ENCODE data around the gene FGR. TPM values are rescaled to one million over a fixed set of nuclear protein-coding genes. Genes with fewer than 3 reads are reported as not detected.
"Not testable (repeated sequence)": the region's sequence is repeated elsewhere in the genome, so short reads cannot be mapped to it uniquely, and the experiment has no call there.

FGR gene
- total RNA-seq, 1 donor from 2014 or later, result 0.25 TPM

DNA sequence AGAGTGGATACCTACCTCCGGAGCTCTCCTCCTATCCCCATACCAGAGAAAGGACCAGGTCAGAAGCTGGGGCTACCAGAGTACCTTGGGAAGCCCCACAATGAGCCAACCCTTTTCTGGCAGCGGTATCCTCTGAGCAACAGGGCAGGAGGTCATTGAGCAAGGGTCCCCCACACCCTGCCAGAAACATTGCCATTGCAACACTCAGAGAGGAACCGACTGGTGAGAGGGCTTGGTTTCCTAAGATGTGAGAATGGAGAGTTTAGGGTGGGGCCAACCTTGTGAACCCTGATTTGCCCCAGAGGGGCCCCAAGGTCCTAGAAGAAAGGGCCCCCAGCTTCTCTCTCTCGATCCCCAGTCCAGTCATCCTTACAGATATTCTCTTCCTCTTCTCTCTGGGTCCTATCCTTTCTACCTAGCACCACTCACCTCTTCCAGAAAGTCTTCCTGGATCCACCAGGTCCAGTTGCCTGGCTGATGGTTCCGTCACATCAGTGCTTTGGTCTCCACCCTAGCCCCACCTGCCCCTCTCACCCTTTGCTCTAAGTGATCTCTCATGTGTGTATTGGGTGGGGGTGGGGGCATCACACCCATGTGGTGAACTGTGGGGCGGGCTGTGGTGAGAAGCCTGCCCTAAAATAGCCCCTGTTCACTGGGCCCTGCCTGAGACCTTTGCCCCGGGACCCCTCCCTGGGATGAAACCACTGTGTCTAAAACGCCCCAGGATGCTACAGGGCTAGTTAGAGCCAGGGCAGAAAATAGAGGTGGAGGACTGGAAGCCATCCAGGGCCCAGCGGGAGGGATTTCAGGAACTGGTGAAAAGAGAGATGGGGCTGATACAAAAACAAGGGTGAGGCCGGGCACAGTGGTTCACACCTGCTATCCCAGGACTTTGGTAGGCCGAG is 8.7 kb downstream of the FGR start:
- H3K4me1 Mint-ChIP-seq (ENCODE audit: low read depth), result peaks cover 32% of the 10 kb centered on the region
- H3K36me3 Mint-ChIP-seq (ENCODE audit: low read depth), result no peaks in the 10 kb centered on the region
- no peak overlapping the region for H3K4me3 Mint-ChIP-seq (ENCODE audit: low read depth)
- no peak for DNase-seq (ENCODE audit: low spot score)
- intact Hi-C loops (cut with micrococcal nuclease), result no loop called here
- H3K9me3 Mint-ChIP-seq, result no peaks in the 10 kb centered on the region
- no peaks in the 10 kb centered on the region for H3K27me3 Mint-ChIP-seq (ENCODE audit: low read depth)
- no peak overlapping the region for H3K27ac Mint-ChIP-seq

GRCh38 chr1:27624467-27625178 is 10.4 kb downstream of the FGR start:
- intact Hi-C loops (cut with micrococcal nuclease), result no loop called here
- H3K9me3 Mint-ChIP-seq, result no peaks in the 10 kb centered on the region
- H3K4me3 Mint-ChIP-seq (ENCODE audit: low read depth), result no peak overlapping the region
- DNase-seq (ENCODE audit: low spot score), result no peak
- H3K27ac Mint-ChIP-seq, result no peak overlapping the region
- H3K4me1 Mint-ChIP-seq (ENCODE audit: low read depth), result peaks cover 26% of the 10 kb centered on the region
- no peaks in the 10 kb centered on the region for H3K36me3 Mint-ChIP-seq (ENCODE audit: low read depth)
- H3K27me3 Mint-ChIP-seq (ENCODE audit: low read depth), result no peaks in the 10 kb centered on the region

GRCh38 chr1:27623327-27624212 is 11.4 kb downstream of the FGR start:
- no peak for DNase-seq (ENCODE audit: low spot score)
- Mint-ChIP-seq H3K4me1 (ENCODE audit: low read depth) (peaks cover 24% of the 10 kb centered on the region), H3K36me3 (ENCODE audit: low read depth) (no peaks in the 10 kb centered on the region), H3K9me3 (no peaks in the 10 kb centered on the region), H3K27ac (no peak overlapping the region), H3K27me3 (ENCODE audit: low read depth) (no peaks in the 10 kb centered on the region), H3K4me3 (ENCODE audit: low read depth) (no peak overlapping the region)
- intact Hi-C loops (cut with micrococcal nuclease), result no loop called here

DNA sequence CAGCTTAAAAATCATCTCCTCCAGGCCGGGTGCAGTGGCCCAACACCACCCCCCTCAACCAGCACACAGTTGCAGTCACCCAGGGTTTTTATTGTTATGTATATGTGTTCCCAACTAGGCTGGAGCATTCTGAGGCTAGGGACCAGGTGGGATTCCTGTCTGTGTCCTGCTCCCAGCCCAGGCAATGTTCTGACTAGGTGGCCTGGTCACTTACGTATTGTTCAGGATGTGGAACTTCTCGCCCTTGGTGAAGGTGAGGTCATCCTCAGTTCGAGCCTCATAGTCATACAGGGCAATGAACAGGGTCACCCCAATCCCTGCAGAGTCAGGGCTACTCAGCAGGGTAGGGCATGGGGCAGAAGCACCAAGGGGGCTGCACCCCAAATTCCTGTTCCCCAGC is 12.2 kb downstream of the FGR start:
- no peak overlapping the region for H3K27ac Mint-ChIP-seq
- H3K27me3 Mint-ChIP-seq (ENCODE audit: low read depth), result no peaks in the 10 kb centered on the region
- peaks cover 31% of the 10 kb centered on the region for H3K4me1 Mint-ChIP-seq (ENCODE audit: low read depth)

GRCh38 chr1:27621051-27621920 is 13.7 kb downstream of the FGR start:
- no peak overlapping the region for H3K4me3 Mint-ChIP-seq (ENCODE audit: low read depth)
- H3K27me3 Mint-ChIP-seq (ENCODE audit: low read depth), result no peaks in the 10 kb centered on the region
- no peak for DNase-seq (ENCODE audit: low spot score)
- H3K27ac Mint-ChIP-seq, result no peak overlapping the region
- H3K9me3 Mint-ChIP-seq, result no peaks in the 10 kb centered on the region
- intact Hi-C loops (cut with micrococcal nuclease), result no loop called here
- H3K36me3 Mint-ChIP-seq (ENCODE audit: low read depth), result no peaks in the 10 kb centered on the region
- peaks cover 40% of the 10 kb centered on the region for H3K4me1 Mint-ChIP-seq (ENCODE audit: low read depth)

More for the DNA sequence above, 12.2 kb downstream of the FGR start:
- intact Hi-C loops (cut with micrococcal nuclease), result no loop called here
- Mint-ChIP-seq H3K9me3 (no peaks in the 10 kb centered on the region), H3K4me3 (ENCODE audit: low read depth) (no peak overlapping the region), H3K36me3 (ENCODE audit: low read depth) (no peaks in the 10 kb centered on the region)
- no peak for DNase-seq (ENCODE audit: low spot score)

DNA sequence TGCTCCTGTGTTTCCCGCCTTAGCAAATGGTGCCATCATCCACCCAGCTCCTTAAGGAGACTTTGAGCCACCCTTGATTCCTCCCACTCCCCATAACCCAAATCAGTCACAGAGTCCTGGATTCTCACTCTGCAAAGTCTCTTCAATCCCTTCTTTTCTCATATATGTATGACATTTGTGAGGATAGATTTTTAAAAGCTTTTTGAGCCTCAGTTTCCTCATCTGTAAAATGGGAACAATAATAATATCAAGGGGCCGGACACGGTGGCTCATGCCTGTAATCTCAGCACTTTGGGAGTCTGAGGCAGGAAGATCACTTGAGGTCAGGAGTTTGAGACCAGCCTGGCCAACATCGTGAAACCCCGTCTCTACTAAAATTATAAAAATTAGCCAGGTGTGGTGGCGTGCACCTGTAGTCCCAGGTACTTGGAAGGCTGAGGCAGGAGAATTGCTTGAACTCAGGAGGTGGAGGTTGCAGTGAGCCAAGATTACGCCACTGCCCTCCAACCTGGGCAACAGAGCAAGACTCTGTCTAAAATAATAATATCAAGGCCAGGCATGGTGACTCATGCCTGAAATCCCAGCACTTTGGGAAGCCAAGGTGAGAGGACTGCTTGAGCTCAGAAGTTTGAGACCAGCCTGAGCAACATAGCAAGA is 15.1 kb downstream of the FGR start:
- H3K27me3 Mint-ChIP-seq (ENCODE audit: low read depth); H3K36me3 Mint-ChIP-seq (ENCODE audit: low read depth); DNase-seq (ENCODE audit: low spot score); intact Hi-C loops (cut with micrococcal nuclease); H3K4me3 Mint-ChIP-seq (ENCODE audit: low read depth); H3K9me3 Mint-ChIP-seq: not testable (repeated sequence)
- peak overlapping the region; percentile 31 for H3K27ac Mint-ChIP-seq
- H3K4me1 Mint-ChIP-seq (ENCODE audit: low read depth), result peaks cover 39% of the 10 kb centered on the region

GRCh38 chr1:27618341-27619082 is 16.5 kb downstream of the FGR start:
- Mint-ChIP-seq H3K4me1 (ENCODE audit: low read depth) (peaks cover 42% of the 10 kb centered on the region), H3K9me3 (no peaks in the 10 kb centered on the region), H3K27me3 (ENCODE audit: low read depth) (no peaks in the 10 kb centered on the region), H3K36me3 (ENCODE audit: low read depth) (no peaks in the 10 kb centered on the region), H3K4me3 (ENCODE audit: low read depth) (no peak overlapping the region), H3K27ac (peak overlapping the region; percentile 69)
- DNase-seq (ENCODE audit: low spot score), result no peak
- intact Hi-C loops (cut with micrococcal nuclease), result no loop called here

GRCh38 chr1:27617420-27617819 is 17.6 kb downstream of the FGR start:
- H3K27me3 Mint-ChIP-seq (ENCODE audit: low read depth), result no peaks in the 10 kb centered on the region
- H3K9me3 Mint-ChIP-seq, result no peaks in the 10 kb centered on the region
- no peaks in the 10 kb centered on the region for H3K36me3 Mint-ChIP-seq (ENCODE audit: low read depth)
- H3K4me1 Mint-ChIP-seq (ENCODE audit: low read depth), result peaks cover 34% of the 10 kb centered on the region
- peak overlapping the region; percentile 46 for H3K27ac Mint-ChIP-seq
- intact Hi-C loops (cut with micrococcal nuclease), result no loop called here
- H3K4me3 Mint-ChIP-seq (ENCODE audit: low read depth), result no peak overlapping the region
- no peak for DNase-seq (ENCODE audit: low spot score)

DNA sequence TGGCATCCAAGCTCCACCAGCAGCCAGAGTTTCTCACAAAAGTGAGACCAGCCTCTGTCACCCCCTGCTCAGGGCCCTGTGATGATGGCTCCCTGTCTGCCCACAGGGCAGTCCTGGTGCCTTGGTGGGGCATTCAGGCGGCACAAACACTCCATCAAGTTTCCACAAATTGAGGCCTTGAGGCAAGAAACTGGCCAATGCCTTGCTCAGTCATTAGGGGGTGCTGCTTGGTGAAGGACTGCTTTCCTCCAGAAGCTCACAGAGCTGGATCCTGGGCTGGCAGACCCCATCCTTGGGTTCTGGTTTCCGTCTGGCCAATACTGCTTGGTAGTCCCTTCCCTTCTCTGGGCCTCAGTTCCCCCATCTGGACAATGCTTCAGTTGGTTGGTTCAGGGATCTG is 18.5 kb downstream of the FGR start:
- peaks cover 33% of the 10 kb centered on the region for H3K4me1 Mint-ChIP-seq (ENCODE audit: low read depth)
- no peak for DNase-seq (ENCODE audit: low spot score)
- H3K9me3 Mint-ChIP-seq, result no peaks in the 10 kb centered on the region
- intact Hi-C loops (cut with micrococcal nuclease), result no loop called here
- peaks cover 2% of the 10 kb centered on the region for H3K27me3 Mint-ChIP-seq (ENCODE audit: low read depth)
- no peaks in the 10 kb centered on the region for H3K36me3 Mint-ChIP-seq (ENCODE audit: low read depth)
- no peak overlapping the region for H3K4me3 Mint-ChIP-seq (ENCODE audit: low read depth)
- H3K27ac Mint-ChIP-seq, result no peak overlapping the region

DNA sequence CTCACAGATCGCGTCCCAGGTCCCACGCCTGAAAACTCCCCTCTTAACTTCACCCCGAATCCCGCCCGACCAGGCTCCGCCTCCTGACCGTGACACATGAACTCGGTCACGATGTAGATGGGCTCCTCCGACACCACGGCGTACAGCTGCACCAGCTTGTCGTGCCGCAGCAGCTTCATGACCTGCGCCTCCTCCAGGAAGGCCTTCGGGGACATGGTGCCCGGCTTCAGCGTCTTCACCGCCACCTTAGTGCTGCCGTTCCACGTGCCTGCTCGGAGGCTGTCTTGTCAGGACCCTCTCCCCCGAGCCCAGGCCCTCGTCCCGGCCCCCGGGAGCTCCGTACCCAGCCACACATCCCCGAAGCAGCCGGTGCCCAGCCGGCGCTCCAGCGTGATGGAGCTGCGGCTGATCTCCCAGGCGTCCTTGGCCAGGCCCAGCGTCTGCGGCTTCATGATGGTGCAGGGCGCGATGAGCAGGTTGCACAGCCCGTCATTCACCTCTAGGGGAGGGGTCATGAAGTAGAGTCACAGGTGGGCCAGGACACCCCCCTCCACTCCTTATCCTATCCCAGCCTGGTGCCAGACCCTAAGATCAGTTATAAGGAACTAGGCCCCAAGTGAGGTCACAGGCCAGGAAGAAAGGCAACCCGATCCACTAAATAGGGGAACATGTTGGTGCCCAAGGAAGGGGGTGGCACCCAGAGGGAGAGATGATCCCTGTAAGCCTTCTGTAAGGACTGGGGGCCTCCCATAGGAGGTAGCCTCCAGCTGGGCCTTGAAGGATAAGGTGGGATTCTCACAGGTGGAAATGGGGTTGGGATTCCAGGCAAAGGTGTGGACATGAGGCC is 19.4 kb downstream of the FGR start:
- H3K4me1 Mint-ChIP-seq (ENCODE audit: low read depth), result peaks cover 37% of the 10 kb centered on the region

More for the DNA sequence above, 19.4 kb downstream of the FGR start:
- DNase-seq (ENCODE audit: low spot score), result no peak
- peaks cover 2% of the 10 kb centered on the region for H3K27me3 Mint-ChIP-seq (ENCODE audit: low read depth)
- intact Hi-C loops (cut with micrococcal nuclease), result no loop called here
- no peak overlapping the region for H3K27ac Mint-ChIP-seq
- no peaks in the 10 kb centered on the region for H3K9me3 Mint-ChIP-seq
- no peaks in the 10 kb centered on the region for H3K36me3 Mint-ChIP-seq (ENCODE audit: low read depth)
- H3K4me3 Mint-ChIP-seq (ENCODE audit: low read depth), result no peak overlapping the region

All from activated T-helper 2 cell treated with anti-CD3 and anti-CD28 coated beads, Interferon-gamma antibody, Interleukin-2, Interleukin-4, amounts not matched to agents 10 μg/mL and 5 μg/mL and 100 μg/mL, durations not matched to agents 14 hours and 24 hours and 36 hours (primary cell).